Mammary epithelial cell (primary cell): Measurements from ENCODE around the gene MAGEA2B.
"Not testable (repeated sequence)": the region's sequence is repeated elsewhere in the genome, so short reads cannot be mapped to it uniquely, and the experiment has no call there.

Experiments
- EZH2 ChIP-seq: IDR thresholded peaks from 2 replicates; pipeline ENCODE4 v1.6.1; 2012; ENCODE audit warnings: low read length, inconsistent platforms, borderline replicate concordance
- TF ChIP-seq, protein P1 (sequence below), 2 donors: IDR thresholded peaks in 1 of 2; conservative IDR thresholded peaks in 1 of 2; 2 replicates each; pipeline ENCODE4 v1.5.1; 2011 to 2012; ENCODE audit warnings: inconsistent platforms in 2 of 2, low read length in 2 of 2, mild to moderate bottlenecking in 2 of 2, control low read depth in 1 of 2, low read depth in 1 of 2; ENCODE audit not compliant: insufficient read depth in 1 of 2; ENCODE audit errors: extremely low read depth in 1 of 2

DNA sequence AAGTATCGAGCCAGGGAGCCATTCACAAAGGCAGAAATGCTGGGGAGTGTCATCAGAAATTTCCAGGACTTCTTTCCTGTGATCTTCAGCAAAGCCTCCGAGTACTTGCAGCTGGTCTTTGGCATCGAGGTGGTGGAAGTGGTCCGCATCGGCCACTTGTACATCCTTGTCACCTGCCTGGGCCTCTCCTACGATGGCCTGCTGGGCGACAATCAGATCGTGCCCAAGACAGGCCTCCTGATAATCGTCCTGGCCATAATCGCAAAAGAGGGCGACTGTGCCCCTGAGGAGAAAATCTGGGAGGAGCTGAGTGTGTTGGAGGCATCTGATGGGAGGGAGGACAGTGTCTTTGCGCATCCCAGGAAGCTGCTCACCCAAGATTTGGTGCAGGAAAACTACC, 22.1 kb downstream of the MAGEA2B start:
- TF ChIP-seq, protein P1, sequence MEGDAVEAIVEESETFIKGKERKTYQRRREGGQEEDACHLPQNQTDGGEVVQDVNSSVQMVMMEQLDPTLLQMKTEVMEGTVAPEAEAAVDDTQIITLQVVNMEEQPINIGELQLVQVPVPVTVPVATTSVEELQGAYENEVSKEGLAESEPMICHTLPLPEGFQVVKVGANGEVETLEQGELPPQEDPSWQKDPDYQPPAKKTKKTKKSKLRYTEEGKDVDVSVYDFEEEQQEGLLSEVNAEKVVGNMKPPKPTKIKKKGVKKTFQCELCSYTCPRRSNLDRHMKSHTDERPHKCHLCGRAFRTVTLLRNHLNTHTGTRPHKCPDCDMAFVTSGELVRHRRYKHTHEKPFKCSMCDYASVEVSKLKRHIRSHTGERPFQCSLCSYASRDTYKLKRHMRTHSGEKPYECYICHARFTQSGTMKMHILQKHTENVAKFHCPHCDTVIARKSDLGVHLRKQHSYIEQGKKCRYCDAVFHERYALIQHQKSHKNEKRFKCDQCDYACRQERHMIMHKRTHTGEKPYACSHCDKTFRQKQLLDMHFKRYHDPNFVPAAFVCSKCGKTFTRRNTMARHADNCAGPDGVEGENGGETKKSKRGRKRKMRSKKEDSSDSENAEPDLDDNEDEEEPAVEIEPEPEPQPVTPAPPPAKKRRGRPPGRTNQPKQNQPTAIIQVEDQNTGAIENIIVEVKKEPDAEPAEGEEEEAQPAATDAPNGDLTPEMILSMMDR (conservative IDR thresholded peaks at IDR 0.05 in 1 of 2, IDR thresholded peaks at IDR 0.05 in 1 of 2; ENCODE audit: extremely low read depth in 1 of 2, insufficient read depth in 1 of 2, low read depth in 1 of 2, low read length in 2 of 2), result not testable (repeated sequence)
- TF ChIP-seq EZH2, result not testable (repeated sequence)
